HG03060 (cell line): ENCODE data around the gene AVEN.

Experiments
- ATAC-seq: cut with Tn5 transposase; IDR thresholded peaks from one replicate; pipeline ENCODE4 v1.9.1; 2021; ENCODE audit warnings: low read depth, moderate number of reproducible peaks; ENCODE audit not compliant: unreplicated experiment

Gene AVEN

GRCh38 chr15:33923446-33923845, 115.6 kb downstream of the AVEN start:
- no peak for ATAC-seq

GRCh38 chr15:33915571-33916407, 123.2 kb downstream of the AVEN start:
- no peak for ATAC-seq

GRCh38 chr15:33913459-33913858, 125.5 kb downstream of the AVEN start:
- ATAC-seq: no peak

GRCh38 chr15:33912326-33912725, 126.7 kb downstream of the AVEN start:
- ATAC-seq: no peak

- ATAC-seq: no peak
Observed at GRCh38 chr15:33910741-33911140, 128.3 kb downstream of the AVEN start.

GRCh38 chr15:33908406-33908805, 130.6 kb downstream of the AVEN start:
- no peak for ATAC-seq

GRCh38 chr15:33907326-33907725, 131.7 kb downstream of the AVEN start:
- ATAC-seq: no peak

GRCh38 chr15:33903661-33904060, 135.3 kb downstream of the AVEN start:
- ATAC-seq: no peak

GRCh38 chr15:33902043-33902442, 137.0 kb downstream of the AVEN start:
- no peak for ATAC-seq

GRCh38 chr15:33894193-33894592, 144.8 kb downstream of the AVEN start:
- no peak for ATAC-seq

- no peak for ATAC-seq
Observed at GRCh38 chr15:33888176-33888575, 150.8 kb downstream of the AVEN start.

- ATAC-seq: no peak
Observed at GRCh38 chr15:33882921-33883320, 156.1 kb downstream of the AVEN start.

GRCh38 chr15:33874156-33874555, 164.8 kb downstream of the AVEN start:
- no peak for ATAC-seq

GRCh38 chr15:33872416-33873106, 166.4 kb downstream of the AVEN start:
- ATAC-seq: no peak

GRCh38 chr15:33871980-33872379, 167.0 kb downstream of the AVEN start:
- no peak for ATAC-seq

- ATAC-seq: no peak
Observed at GRCh38 chr15:33866101-33866737, 172.8 kb downstream of the AVEN start.

- no peak for ATAC-seq
Observed at GRCh38 chr15:33865416-33865815, 173.6 kb downstream of the AVEN start.

- no peak for ATAC-seq
Observed at GRCh38 chr15:33864360-33865075, 174.5 kb downstream of the AVEN start.

- no peak for ATAC-seq
Observed at GRCh38 chr15:33860754-33861153, 178.2 kb downstream of the AVEN start.

GRCh38 chr15:33859992-33860545, 178.9 kb downstream of the AVEN start:
- ATAC-seq: no peak

GRCh38 chr15:33858836-33859235, 180.2 kb downstream of the AVEN start:
- no peak for ATAC-seq
